Measurements from ENCODE around the gene CACNG1.
"Not testable (repeated sequence)": the region's sequence is repeated elsewhere in the genome, so short reads cannot be mapped to it uniquely, and the experiment has no call there.

CACNG1 gene

DNA sequence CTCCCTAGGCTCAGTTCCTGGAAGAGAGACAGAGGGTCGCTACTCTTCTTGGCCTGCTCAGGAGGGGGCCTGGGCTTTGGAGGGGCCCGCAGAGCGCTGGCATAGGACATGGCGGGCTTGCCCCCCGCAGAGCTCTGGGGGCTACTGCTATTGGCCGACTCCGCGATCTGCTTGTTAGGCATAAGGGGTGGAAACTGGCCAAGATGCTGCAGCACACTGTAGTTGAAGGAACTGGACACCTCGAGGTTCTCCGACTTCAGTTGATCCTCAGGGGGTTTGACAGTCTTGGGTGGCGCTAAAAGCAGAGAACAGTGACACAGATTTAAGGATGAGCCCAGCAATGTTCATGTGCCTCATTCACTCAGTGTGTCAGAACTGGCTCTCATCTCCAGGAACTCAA is 33.9 kb downstream of the CACNG1 start:
- DNase-seq (ENCODE audit: low read depth in 1 of 2, low spot score in 1 of 2), result no peak

DNA sequence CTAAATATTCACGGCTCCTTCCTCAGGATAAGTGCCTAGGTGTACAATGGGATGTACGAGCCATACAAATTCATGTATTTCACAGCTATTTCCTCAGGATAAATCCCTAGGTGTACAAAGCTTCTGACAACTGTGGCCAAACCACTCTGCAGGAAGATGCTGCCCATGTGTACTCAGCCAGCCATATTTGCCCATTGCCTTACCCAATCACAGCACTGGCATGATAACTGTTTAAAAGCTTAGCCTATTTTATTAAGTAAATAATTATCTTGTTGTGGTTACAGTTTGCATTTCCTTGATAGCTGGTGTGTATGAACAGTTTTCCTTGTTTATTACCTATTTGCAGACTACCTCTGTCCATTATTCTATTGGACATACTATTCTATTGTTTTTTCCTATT is 35.1 kb downstream of the CACNG1 start:
- no peak for DNase-seq (ENCODE audit: low read depth in 1 of 2, low spot score in 1 of 2)

DNA sequence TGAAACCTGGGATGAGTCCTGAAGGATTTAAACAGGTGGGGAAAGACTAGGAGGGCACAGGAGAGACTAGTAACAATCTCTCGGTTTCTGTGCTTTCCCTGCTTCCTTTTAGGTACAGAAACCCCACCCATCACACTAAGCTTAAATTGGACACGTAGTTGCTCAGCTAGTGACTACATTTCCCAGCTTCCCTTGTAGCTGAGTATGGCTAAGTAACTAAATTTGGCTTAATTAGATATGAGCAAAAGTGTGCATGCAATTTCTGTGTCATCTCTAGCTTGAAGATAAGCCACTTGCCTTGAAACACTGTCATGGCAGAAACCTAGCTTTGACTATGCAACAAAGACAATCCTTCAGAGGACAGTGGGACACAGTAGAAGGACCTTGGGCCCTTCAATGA is 36.5 kb downstream of the CACNG1 start:
- DNase-seq (ENCODE audit: low read depth in 1 of 2, low spot score in 1 of 2), result no peak

DNA sequence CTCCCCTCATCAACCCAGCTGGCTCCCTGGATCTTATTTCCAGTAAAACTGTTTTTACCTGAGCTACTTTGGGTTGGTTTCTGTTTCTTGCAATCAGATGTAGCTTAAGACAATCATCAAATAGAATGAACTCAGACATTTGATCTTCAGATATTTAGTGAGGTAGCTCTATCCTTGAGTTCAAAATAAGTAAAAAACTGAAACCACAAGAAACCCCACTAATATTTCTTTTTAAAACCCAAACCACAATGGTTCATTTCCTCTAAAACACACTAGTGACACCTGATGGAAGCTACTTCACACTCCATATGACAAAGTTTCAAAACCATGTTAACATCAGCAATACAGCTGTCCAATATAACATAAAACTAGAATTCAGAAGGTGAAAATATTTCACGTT is 37.8 kb downstream of the CACNG1 start:
- DNase-seq (ENCODE audit: low read depth in 1 of 2, low spot score in 1 of 2), result no peak

- DNase-seq (ENCODE audit: low read depth in 1 of 2, low spot score in 1 of 2), result no peak
Measured at GRCh38 chr17:67085406-67085805, 41.1 kb downstream of the CACNG1 start.

DNA sequence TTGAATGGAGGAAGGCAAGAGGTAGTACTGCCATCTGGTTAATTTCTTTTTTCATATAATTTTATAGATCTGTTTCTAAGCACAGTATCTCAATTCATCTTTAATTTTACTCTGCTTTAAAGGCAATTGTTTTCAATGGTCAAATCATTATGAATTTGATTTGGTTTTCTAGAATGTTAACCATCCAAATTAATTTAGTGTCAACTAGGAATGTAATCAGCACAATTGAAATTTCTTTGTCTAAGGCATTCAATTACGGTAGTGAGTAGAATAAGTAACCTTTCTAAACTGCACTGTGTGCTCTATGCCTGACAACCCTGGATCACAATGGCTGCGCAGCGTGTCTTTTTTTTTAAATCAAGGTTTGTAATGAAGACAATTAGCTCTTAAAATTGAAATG is 44.3 kb downstream of the CACNG1 start:
- no peak for DNase-seq (ENCODE audit: low read depth in 1 of 2, low spot score in 1 of 2)

- no peak for DNase-seq (ENCODE audit: low read depth in 1 of 2, low spot score in 1 of 2)
Measured at GRCh38 chr17:67090341-67090740, 46.0 kb downstream of the CACNG1 start.

- no peak for DNase-seq (ENCODE audit: low read depth in 1 of 2, low spot score in 1 of 2)
Measured at GRCh38 chr17:67092291-67092690, 47.9 kb downstream of the CACNG1 start.

GRCh38 chr17:67092710-67093109 is 48.4 kb downstream of the CACNG1 start:
- DNase-seq (ENCODE audit: low read depth in 1 of 2, low spot score in 1 of 2), result not testable (repeated sequence)

- no peak for DNase-seq (ENCODE audit: low read depth in 1 of 2, low spot score in 1 of 2)
Measured at GRCh38 chr17:67093348-67093747, 49.0 kb downstream of the CACNG1 start.

- DNase-seq (ENCODE audit: low read depth in 1 of 2, low spot score in 1 of 2), result not testable (repeated sequence)
Measured at GRCh38 chr17:67095291-67095690, 50.9 kb downstream of the CACNG1 start.

- DNase-seq (ENCODE audit: low read depth in 1 of 2, low spot score in 1 of 2), result no peak
Measured at GRCh38 chr17:67095803-67096202, 51.4 kb downstream of the CACNG1 start.

- DNase-seq (ENCODE audit: low read depth in 1 of 2, low spot score in 1 of 2), result no peak
Measured at GRCh38 chr17:67096609-67097008, 52.3 kb downstream of the CACNG1 start.

DNA sequence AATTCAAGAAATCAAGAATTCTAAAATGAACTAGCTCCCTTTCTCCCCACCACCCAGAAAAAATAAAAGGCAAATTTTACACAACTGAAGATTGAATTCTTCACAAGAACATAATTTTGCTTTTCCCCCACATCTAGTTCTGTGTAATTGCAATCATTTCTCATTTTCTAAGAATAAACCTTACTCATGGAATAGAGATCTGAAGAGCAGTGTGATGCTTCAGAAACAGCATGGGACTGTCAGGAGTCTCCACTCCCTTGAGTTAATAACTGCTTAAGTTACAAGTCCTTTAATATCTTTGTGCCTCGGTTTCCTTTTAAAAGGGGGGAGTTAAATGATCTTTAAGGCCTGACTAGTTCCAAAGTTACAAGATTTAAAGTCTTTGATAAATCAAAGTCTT is 53.7 kb downstream of the CACNG1 start:
- DNase-seq (ENCODE audit: low read depth in 1 of 2, low spot score in 1 of 2), result no peak

- DNase-seq (ENCODE audit: low read depth in 1 of 2, low spot score in 1 of 2), result not testable (repeated sequence)
Measured at GRCh38 chr17:67104641-67105040, 60.3 kb downstream of the CACNG1 start.

DNA sequence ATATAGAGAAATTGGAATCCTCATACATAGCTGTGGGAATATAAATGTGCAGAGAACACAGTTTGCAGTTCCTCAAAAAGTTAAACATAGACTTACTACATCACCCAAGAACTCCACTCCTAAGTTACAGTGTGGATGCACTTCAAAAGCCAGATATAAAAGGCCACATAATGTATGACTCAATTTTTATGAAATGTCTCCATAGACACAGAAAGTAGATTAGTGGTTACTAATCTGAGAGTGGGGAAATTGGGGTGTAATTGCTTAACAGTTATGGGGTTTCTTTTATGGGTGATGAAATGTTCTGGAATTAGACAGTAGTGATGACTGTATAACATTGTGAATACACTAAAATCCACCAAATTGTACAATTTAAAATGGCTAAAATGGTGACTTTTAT is 60.9 kb downstream of the CACNG1 start:
- no peak for DNase-seq (ENCODE audit: low read depth in 1 of 2, low spot score in 1 of 2)
